Vagina (tissue), 2 donors: ENCODE data around the gene GDPD2. TPM values are rescaled to one million over a fixed set of nuclear protein-coding genes. Genes with fewer than 3 reads are reported as not detected.

Experiments
- DNase-seq, 2 donors: peaks; one replicate each; pipeline ENCODE4 v3.0.0-alpha.2; 2017; ENCODE audit errors: extremely low spot score in 2 of 2
- H3K27ac ChIP-seq: fragments of 200-600 bp; sonication (generic); one replicate; pipeline ENCODE4 v1.5.1; 2019
- H3K27me3 ChIP-seq: fragments of 200-600 bp; sonication (generic); one replicate; pipeline ENCODE4 v1.5.1; 2019
- H3K36me3 ChIP-seq, 2 donors: fragments of 200-600 bp; sonication (generic); one replicate each; pipeline ENCODE4 v1.5.1; 2017 to 2019
- H3K4me1 ChIP-seq: fragments of 200-600 bp; sonication (generic); one replicate; pipeline ENCODE4 v1.5.1; 2019
- H3K4me3 ChIP-seq, 2 donors: fragments of 200-600 bp; sonication (generic); 1 replicate in 1 of 2; 2 replicates in 1 of 2; pipeline ENCODE4 v1.5.1; 2016 to 2019
- H3K9me3 ChIP-seq: fragments of 200-600 bp; sonication (generic); one replicate; pipeline ENCODE4 v1.5.1; 2019
- CTCF ChIP-seq, 3 experiments: fragments of 450-650 bp in 2 of 3; fragments of 200-600 bp in 1 of 3; sonication (generic) in 1 of 3; IDR thresholded peaks; one replicate each; pipeline ENCODE4 v1.5.1; 2017 to 2019; ENCODE audit warnings: antibody characterized with exemption in 3 of 3, mild to moderate bottlenecking in 2 of 3, moderate library complexity in 2 of 3
- POLR2A ChIP-seq, 2 donors: fragments of 450-650 bp; IDR thresholded peaks; one replicate each; pipeline ENCODE4 v1.6.1; 2017; ENCODE audit warnings: antibody characterized with exemption in 2 of 2, mild to moderate bottlenecking in 2 of 2, moderate library complexity in 2 of 2
- POLR2AphosphoS5 ChIP-seq, 2 donors: sonication (generic); formaldehyde crosslinking; IDR thresholded peaks; one replicate each; pipeline ENCODE4 v1.9.0; 2017; ENCODE audit warnings: antibody characterized with exemption in 2 of 2, mild to moderate bottlenecking in 2 of 2, low read depth in 1 of 2; ENCODE audit not compliant: insufficient read depth in 1 of 2
- intact Hi-C: fragments of 100-400 bp; cut with DNase I; formaldehyde crosslinking; loops from one replicate; pipeline ENCODE4 v1.15.1; 2023
- total RNA-seq: library from RNA; depleted of rRNA; stranded (reverse); fragments of >200 nt; gene quantifications from one replicate; pipeline ENCODE4 v1.2.3, GENCODE V29; 2016

GDPD2 gene
- total RNA-seq, 1 donor from 2014 or later: not detected

GRCh38 chrX:70405003-70405402 is 18.1 kb upstream of the GDPD2 start:
- intact Hi-C loops: no loop called here
- Histone ChIP-seq H3K36me3 (no peaks in the 10 kb centered on the region), H3K4me1 (no peaks in the 10 kb centered on the region), H3K27ac (no peak overlapping the region), H3K27me3 (no peaks in the 10 kb centered on the region), H3K9me3 (no peaks in the 10 kb centered on the region), H3K4me3 (no peak overlapping the region)
- DNase-seq: no peak
- no peak for TF ChIP-seq CTCF (IDR thresholded peaks at IDR 0.05)
- TF ChIP-seq POLR2A (IDR thresholded peaks at IDR 0.05): no peak
- no peak for TF ChIP-seq POLR2AphosphoS5 (IDR thresholded peaks at IDR 0.05; ENCODE audit: insufficient read depth in 1 of 2, low read depth in 1 of 2)

- intact Hi-C loops: no loop called here
- no peaks in the 10 kb centered on the region for H3K27me3 ChIP-seq
- no peaks in the 10 kb centered on the region for H3K36me3 ChIP-seq
- no peak for DNase-seq
- H3K4me1 ChIP-seq: no peaks in the 10 kb centered on the region
- no peak overlapping the region for H3K4me3 ChIP-seq
- no peaks in the 10 kb centered on the region for H3K9me3 ChIP-seq
- TF ChIP-seq CTCF (IDR thresholded peaks at IDR 0.05) (no peak), POLR2AphosphoS5 (IDR thresholded peaks at IDR 0.05; ENCODE audit: insufficient read depth in 1 of 2, low read depth in 1 of 2) (no peak), POLR2A (IDR thresholded peaks at IDR 0.05) (no peak)
- no peak overlapping the region for H3K27ac ChIP-seq
Observed at GRCh38 chrX:70410921-70411320, 12.2 kb upstream of the GDPD2 start.

GRCh38 chrX:70411475-70411874 is 11.6 kb upstream of the GDPD2 start:
- Histone ChIP-seq H3K36me3 (no peaks in the 10 kb centered on the region), H3K4me3 (no peak overlapping the region), H3K4me1 (no peaks in the 10 kb centered on the region), H3K9me3 (no peaks in the 10 kb centered on the region), H3K27me3 (no peaks in the 10 kb centered on the region), H3K27ac (no peak overlapping the region)
- DNase-seq: no peak
- no peak for TF ChIP-seq CTCF (IDR thresholded peaks at IDR 0.05)
- no peak for TF ChIP-seq POLR2A (IDR thresholded peaks at IDR 0.05)
- intact Hi-C loops: no loop called here

- intact Hi-C loops: no loop called here
- TF ChIP-seq POLR2AphosphoS5 (IDR thresholded peaks at IDR 0.05; ENCODE audit: insufficient read depth in 1 of 2, low read depth in 1 of 2) (no peak), CTCF (IDR thresholded peaks at IDR 0.05) (no peak), POLR2A (IDR thresholded peaks at IDR 0.05) (no peak)
- H3K27ac ChIP-seq: no peak overlapping the region
- H3K27me3 ChIP-seq: no peaks in the 10 kb centered on the region
- H3K9me3 ChIP-seq: no peaks in the 10 kb centered on the region
- DNase-seq: no peak
- no peaks in the 10 kb centered on the region for H3K4me1 ChIP-seq
- H3K4me3 ChIP-seq: no peak overlapping the region
- no peaks in the 10 kb centered on the region for H3K36me3 ChIP-seq
Observed at GRCh38 chrX:70421618-70422017, 1.5 kb upstream of the GDPD2 start.

GRCh38 chrX:70423936-70424675 is 992 bp downstream of the GDPD2 start:
- no peak overlapping the region for H3K4me3 ChIP-seq
- DNase-seq: no peak
- TF ChIP-seq POLR2A (IDR thresholded peaks at IDR 0.05) (no peak), POLR2AphosphoS5 (IDR thresholded peaks at IDR 0.05; ENCODE audit: insufficient read depth in 1 of 2, low read depth in 1 of 2) (no peak), CTCF (IDR thresholded peaks at IDR 0.05) (no peak)
- H3K36me3 ChIP-seq: no peaks in the 10 kb centered on the region
- H3K9me3 ChIP-seq: no peaks in the 10 kb centered on the region
- no peaks in the 10 kb centered on the region for H3K27me3 ChIP-seq
- intact Hi-C loops: no loop called here
- H3K27ac ChIP-seq: no peak overlapping the region
- no peaks in the 10 kb centered on the region for H3K4me1 ChIP-seq
